Osteoblast (primary cell): ENCODE data around the gene RNLS. TPM values are rescaled to one million over a fixed set of nuclear protein-coding genes. Genes with fewer than 3 reads are reported as not detected.

Experiments used
- DNase-seq: peaks from one replicate; pipeline ENCODE4 v3.0.0; 2011; ENCODE audit warnings: low spot score, mixed read lengths; ENCODE audit not compliant: insufficient read length; ENCODE audit errors: missing footprints
- H2AFZ ChIP-seq: 2 replicates; pipeline ENCODE4 v1.6.0; 2011; ENCODE audit warnings: mild to moderate bottlenecking, low read length
- H3K27ac ChIP-seq: 2 replicates; pipeline ENCODE4 v1.5.1; 2011; ENCODE audit warnings: mild to moderate bottlenecking, low read depth, low read length, moderate library complexity
- H3K27me3 ChIP-seq: 2 replicates; pipeline ENCODE4 v1.6.0; 2012; ENCODE audit warnings: mild to moderate bottlenecking, control low read depth, inconsistent platforms, low read length, moderate library complexity; ENCODE audit not compliant: insufficient read depth
- H3K36me3 ChIP-seq: 2 replicates; pipeline ENCODE4 v1.5.1; 2011; ENCODE audit warnings: mild to moderate bottlenecking, low read length, control low read depth, moderate library complexity; ENCODE audit not compliant: insufficient read depth
- H3K4me1 ChIP-seq: 2 replicates; pipeline ENCODE4 v1.5.1; 2011; ENCODE audit warnings: mild to moderate bottlenecking, low read length, control low read depth, moderate library complexity; ENCODE audit not compliant: insufficient read depth
- H3K4me2 ChIP-seq: 2 replicates; pipeline ENCODE4 v1.6.0; 2011; ENCODE audit warnings: mild to moderate bottlenecking, low read length; ENCODE audit not compliant: insufficient read depth
- H3K4me3 ChIP-seq: fragments of 200-600 bp; sonication (generic); 3 replicates; pipeline ENCODE4 v1.5.1; 2012; ENCODE audit warnings: mild to moderate bottlenecking, low read length, inconsistent platforms; ENCODE audit not compliant: insufficient read depth
- H3K79me2 ChIP-seq: 2 replicates; pipeline ENCODE4 v1.6.0; 2012; ENCODE audit warnings: mild to moderate bottlenecking, low read length, control low read depth, inconsistent platforms; ENCODE audit not compliant: insufficient read depth
- H3K9me3 ChIP-seq: 2 replicates; pipeline ENCODE4 v1.5.1; 2011; ENCODE audit warnings: low read depth, low read length, control low read depth
- H4K20me1 ChIP-seq: 2 replicates; pipeline ENCODE4 v1.6.0; 2012; ENCODE audit warnings: mild to moderate bottlenecking, low read length, control low read depth; ENCODE audit not compliant: insufficient read depth
- CTCF ChIP-seq: IDR thresholded peaks from 2 replicates; pipeline ENCODE4 v1.5.1; 2011; ENCODE audit warnings: mild to moderate bottlenecking, low read depth, low read length, moderate library complexity; ENCODE audit errors: extremely low read depth
- total RNA-seq: library from RNA; depleted of rRNA; stranded (reverse); fragments of >200 nt; gene quantifications from 2 replicates; pipeline ENCODE4 v1.2.3, GENCODE V29; 2012

The RNLS gene
- total RNA-seq, 1 donor: 22.4 TPM

DNA sequence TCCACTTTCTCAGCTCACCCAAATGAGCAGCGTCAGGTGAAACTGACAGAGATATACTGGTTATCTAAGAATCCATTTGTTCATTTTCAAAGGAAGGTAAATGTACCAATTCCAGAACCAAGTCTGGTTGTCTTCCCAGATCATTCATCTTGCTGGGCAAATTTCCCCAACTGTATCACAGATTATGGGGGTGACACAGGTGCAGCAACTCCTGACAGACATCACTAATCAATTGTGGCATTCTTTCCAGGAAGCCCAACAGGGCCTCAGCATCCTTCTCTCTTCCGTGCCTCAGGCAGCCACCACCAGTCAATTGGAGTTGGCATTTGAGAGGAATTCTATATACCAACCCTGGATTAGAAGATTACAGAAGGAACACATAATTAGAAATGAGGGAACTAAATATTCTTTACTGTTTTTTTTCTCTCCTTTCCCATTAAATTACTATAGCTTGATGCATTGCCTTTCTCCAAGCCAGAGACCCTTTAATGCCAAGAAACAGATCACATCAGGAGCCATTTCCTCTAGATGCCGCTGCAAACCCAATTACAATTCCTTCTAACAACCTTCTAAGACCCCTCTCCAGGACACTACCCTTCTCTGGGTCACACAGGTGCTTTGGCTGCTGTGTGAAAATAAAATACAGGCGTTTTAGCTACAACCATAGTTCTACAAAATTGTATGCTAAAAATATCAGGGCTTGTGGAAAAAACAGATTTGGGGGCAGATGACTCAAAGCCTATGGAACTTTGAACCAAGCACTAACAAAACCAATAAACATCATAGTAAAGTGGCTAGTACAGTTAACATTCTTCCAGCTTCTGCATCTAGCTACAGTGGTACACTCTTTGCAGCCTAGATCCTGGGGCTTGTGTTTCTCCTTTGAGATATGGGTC, 291.6 kb downstream of the RNLS start:
- no peak overlapping the region for H2AFZ ChIP-seq
- no peaks in the 10 kb centered on the region for H3K36me3 ChIP-seq
- H3K4me3 ChIP-seq: no peak overlapping the region
- no peaks in the 10 kb centered on the region for H3K27me3 ChIP-seq
- H3K4me2 ChIP-seq: no peak overlapping the region
- H3K79me2 ChIP-seq: no peaks in the 10 kb centered on the region
- no peak for TF ChIP-seq CTCF
- H4K20me1 ChIP-seq: no peaks in the 10 kb centered on the region
- H3K9me3 ChIP-seq: no peaks in the 10 kb centered on the region
- peaks cover 25% of the 10 kb centered on the region for H3K4me1 ChIP-seq
- DNase-seq: no peak
- no peak overlapping the region for H3K27ac ChIP-seq

DNA sequence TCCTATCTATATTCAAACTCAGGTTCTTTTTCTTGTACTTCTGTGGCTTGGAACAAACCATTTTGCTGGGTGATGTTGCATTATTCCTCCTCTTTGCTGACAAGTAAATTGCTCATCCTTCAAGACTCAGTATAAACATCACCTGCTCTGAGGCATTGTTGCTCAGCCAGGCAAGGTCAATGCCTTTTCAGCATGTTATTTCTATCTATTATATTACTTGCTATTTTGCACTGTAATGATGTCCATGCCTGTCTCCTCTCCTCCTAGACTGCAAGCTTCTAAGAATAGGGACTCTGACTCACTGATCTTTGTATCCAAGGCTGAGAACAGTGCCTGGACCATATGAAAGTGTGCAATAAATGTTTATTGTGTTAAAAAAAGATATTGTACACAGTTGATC, 293.8 kb downstream of the RNLS start:
- DNase-seq: no peak
- no peak overlapping the region for H3K4me3 ChIP-seq
- H3K36me3 ChIP-seq: no peaks in the 10 kb centered on the region
- no peaks in the 10 kb centered on the region for H3K9me3 ChIP-seq
- H4K20me1 ChIP-seq: no peaks in the 10 kb centered on the region
- TF ChIP-seq CTCF: no peak
- no peak overlapping the region for H3K4me2 ChIP-seq
- H3K27ac ChIP-seq: no peak overlapping the region
- H3K79me2 ChIP-seq: no peaks in the 10 kb centered on the region
- no peak overlapping the region for H2AFZ ChIP-seq
- peaks cover 23% of the 10 kb centered on the region for H3K4me1 ChIP-seq
- no peaks in the 10 kb centered on the region for H3K27me3 ChIP-seq

GRCh38 chr10:88288320-88289059, 294.6 kb downstream of the RNLS start:
- Histone ChIP-seq H2AFZ (no peak overlapping the region), H3K4me2 (no peak overlapping the region), H3K4me1 (peaks cover 20% of the 10 kb centered on the region), H3K9me3 (no peaks in the 10 kb centered on the region), H3K4me3 (no peak overlapping the region), H3K79me2 (no peaks in the 10 kb centered on the region), H3K27me3 (no peaks in the 10 kb centered on the region), H3K27ac (no peak overlapping the region), H4K20me1 (no peaks in the 10 kb centered on the region), H3K36me3 (no peaks in the 10 kb centered on the region)
- no peak for DNase-seq
- TF ChIP-seq CTCF: no peak

GRCh38 chr10:88286030-88286429, 297.1 kb downstream of the RNLS start:
- no peaks in the 10 kb centered on the region for H3K79me2 ChIP-seq
- no peak overlapping the region for H2AFZ ChIP-seq
- no peaks in the 10 kb centered on the region for H4K20me1 ChIP-seq
- H3K27me3 ChIP-seq: no peaks in the 10 kb centered on the region
- H3K36me3 ChIP-seq: no peaks in the 10 kb centered on the region
- DNase-seq: no peak
- TF ChIP-seq CTCF: no peak
- H3K9me3 ChIP-seq: no peaks in the 10 kb centered on the region
- no peak overlapping the region for H3K27ac ChIP-seq
- peaks cover 28% of the 10 kb centered on the region for H3K4me1 ChIP-seq
- H3K4me3 ChIP-seq: no peak overlapping the region
- H3K4me2 ChIP-seq: no peak overlapping the region
